Natural killer cell (primary cell): ENCODE measurements around the gene TP53BP2. TPM values are rescaled to one million over a fixed set of nuclear protein-coding genes. Genes with fewer than 3 reads are reported as not detected.

ENCODE experiments used
- ATAC-seq, 3 donors: fragments of 150-1000 bp in 2 of 3; fragments of 200-7000 bp in 1 of 3; cut with Tn5 transposase; 1 replicate in 1 of 3; 2 replicates in 2 of 3; pipeline ENCODE4 v1.10.0; 2021; ENCODE audit warnings: mild to moderate bottlenecking in 2 of 3, moderate library complexity in 2 of 3
- DNase-seq, 2 donors: peaks; one replicate each; pipeline versions ENCODE4 v3.0.0 to v3.0.0-alpha.2; 2013 to 2021; ENCODE audit warnings: mixed read lengths in 1 of 2
- H3K27ac ChIP-seq: one replicate; pipeline ENCODE4 v1.5.1; 2013; ENCODE audit warnings: mild to moderate bottlenecking, low read length
- H3K27me3 ChIP-seq: one replicate; pipeline ENCODE4 v1.6.1; 2013; ENCODE audit warnings: low read length; ENCODE audit not compliant: control insufficient read depth, insufficient read depth
- H3K36me3 ChIP-seq: one replicate; pipeline ENCODE4 v1.6.1; 2013; ENCODE audit warnings: low read length; ENCODE audit not compliant: control insufficient read depth, insufficient read depth
- H3K4me1 ChIP-seq: one replicate; pipeline ENCODE4 v1.6.1; 2013; ENCODE audit warnings: low read length; ENCODE audit not compliant: control insufficient read depth, insufficient read depth
- H3K4me3 ChIP-seq: one replicate; pipeline ENCODE4 v1.5.1; 2013; ENCODE audit warnings: low read length
- H3K9me3 ChIP-seq: one replicate; pipeline ENCODE4 v1.6.1; 2013; ENCODE audit warnings: low read length; ENCODE audit not compliant: control insufficient read depth, insufficient read depth
- H3K27ac Mint-ChIP-seq, 2 donors: one replicate each; pipeline ENCODE4 v1.8.0; 2022; ENCODE audit warnings: mild to moderate bottlenecking in 2 of 2, mixed read lengths in 2 of 2, moderate library complexity in 1 of 2
- H3K27me3 Mint-ChIP-seq, 2 donors: one replicate each; pipeline ENCODE4 v1.8.0; 2022; ENCODE audit warnings: low read depth in 2 of 2, mixed read lengths in 2 of 2
- H3K36me3 Mint-ChIP-seq: one replicate; pipeline ENCODE4 v1.8.0; 2022; ENCODE audit warnings: mixed read lengths
- H3K4me1 Mint-ChIP-seq, 2 donors: one replicate each; pipeline ENCODE4 v1.8.0; 2022; ENCODE audit warnings: mixed read lengths in 2 of 2
- H3K4me3 Mint-ChIP-seq: one replicate; pipeline ENCODE4 v1.8.0; 2022; ENCODE audit warnings: mild to moderate bottlenecking, moderate library complexity, mixed read lengths
- H3K9me3 Mint-ChIP-seq, 2 donors: one replicate each; pipeline ENCODE4 v1.8.0; 2022; ENCODE audit warnings: mixed read lengths in 2 of 2
- CTCF ChIP-seq: fragments of 200-600 bp; IDR thresholded peaks from one replicate; pipeline ENCODE4 v1.8.0; 2022; ENCODE audit warnings: antibody characterized with exemption
- WGBS: methylation state at CpG from one replicate; pipeline ENCODE4 v1.1.7; 2013; ENCODE audit warnings: missing lambda C conversion rate; ENCODE audit not compliant: insufficient coverage; 5-methylcytosine and 5-hydroxymethylcytosine counted together
- intact Hi-C: fragments of 100-400 bp; cut with micrococcal nuclease; formaldehyde crosslinking; loops from one replicate; pipeline ENCODE4 v1.14.2; 2022
- total RNA-seq, 4 donors: library from RNA; stranded (reverse); fragments of 120-200 nt in 1 of 4; gene quantifications; one replicate each; pipeline versions ENCODE4 v1.2.3 to v1.2.4, GENCODE V29; 2013 to 2022

Gene TP53BP2
- total RNA-seq, 3 donors from 2014 or later (not counting 1 experiment from before 2014, with no cell fraction given) = 69.7 to 93.7 (median 78.8) TPM

- no peak for ATAC-seq
- H3K27me3 Mint-ChIP-seq = no peaks in the 10 kb centered on the region
- H3K4me3 Mint-ChIP-seq = no peak overlapping the region
Measured at GRCh38 chr1:223756806-223757700, 88.7 kb downstream of the TP53BP2 start.

GRCh38 chr1:223755992-223756775, 89.6 kb downstream of the TP53BP2 start:
- 92% methylated on average over 13 of the region's 13 CpGs for WGBS
- DNase-seq = no peak
- Mint-ChIP-seq H3K36me3 (peaks cover 8% of the 10 kb centered on the region), H3K27me3 (no peaks in the 10 kb centered on the region), H3K4me1 (no peaks in the 10 kb centered on the region), H3K9me3 (no peaks in the 10 kb centered on the region), H3K27ac (no peak overlapping the region), H3K4me3 (no peak overlapping the region)
- Histone ChIP-seq H3K4me1 (no peaks in the 10 kb centered on the region), H3K27me3 (no peaks in the 10 kb centered on the region), H3K4me3 (no peak overlapping the region), H3K9me3 (no peaks in the 10 kb centered on the region), H3K36me3 (peaks cover 92% of the 10 kb centered on the region), H3K27ac (no peak overlapping the region)
- no peak for TF ChIP-seq CTCF
- intact Hi-C loops = no loop called here
- ATAC-seq = no peak

More at GRCh38 chr1:223756806-223757700, 88.7 kb downstream of the TP53BP2 start:
- no peak overlapping the region for H3K4me3 ChIP-seq
- intact Hi-C loops = no loop called here
- no peak for DNase-seq
- H3K36me3 ChIP-seq = peaks cover 91% of the 10 kb centered on the region
- WGBS = 97% methylated on average over 18 of the region's 20 CpGs
- no peaks in the 10 kb centered on the region for H3K36me3 Mint-ChIP-seq
- H3K27me3 ChIP-seq = no peaks in the 10 kb centered on the region
- no peaks in the 10 kb centered on the region for H3K4me1 Mint-ChIP-seq
- H3K27ac ChIP-seq = no peak overlapping the region
- no peaks in the 10 kb centered on the region for H3K9me3 Mint-ChIP-seq
- H3K4me1 ChIP-seq = no peaks in the 10 kb centered on the region
- no peak overlapping the region for H3K27ac Mint-ChIP-seq
- no peak for TF ChIP-seq CTCF
- H3K9me3 ChIP-seq = no peaks in the 10 kb centered on the region

- DNase-seq (no peak), ATAC-seq (no peak)
- 97% methylated on average over 9 of the region's 9 CpGs for WGBS
- Histone ChIP-seq H3K27me3 (no peaks in the 10 kb centered on the region), H3K4me1 (no peaks in the 10 kb centered on the region), H3K4me3 (no peak overlapping the region), H3K36me3 (peaks cover 94% of the 10 kb centered on the region), H3K27ac (no peak overlapping the region), H3K9me3 (no peaks in the 10 kb centered on the region)
- no peak for TF ChIP-seq CTCF
- peaks cover 8% of the 10 kb centered on the region for H3K36me3 Mint-ChIP-seq
- no peak overlapping the region for H3K27ac Mint-ChIP-seq
- no peak overlapping the region for H3K4me3 Mint-ChIP-seq
- intact Hi-C loops = no loop called here
- H3K27me3 Mint-ChIP-seq = no peaks in the 10 kb centered on the region
- no peaks in the 10 kb centered on the region for H3K9me3 Mint-ChIP-seq
- peaks cover 0 to under 1% of the 10 kb centered on the region in 2 donors for H3K4me1 Mint-ChIP-seq
Measured at GRCh38 chr1:223755432-223755792, 90.3 kb downstream of the TP53BP2 start.
